ENCODE measurements around the gene NRN1. TPM values are rescaled to one million over a fixed set of nuclear protein-coding genes. Genes with fewer than 3 reads are reported as not detected.
A peak's percentile ranks its signal among the peaks of the same experiment; 100 is the strongest.

Gene NRN1
- total RNA-seq, 1 donor from 2014 or later, result 0.82 TPM

DNA sequence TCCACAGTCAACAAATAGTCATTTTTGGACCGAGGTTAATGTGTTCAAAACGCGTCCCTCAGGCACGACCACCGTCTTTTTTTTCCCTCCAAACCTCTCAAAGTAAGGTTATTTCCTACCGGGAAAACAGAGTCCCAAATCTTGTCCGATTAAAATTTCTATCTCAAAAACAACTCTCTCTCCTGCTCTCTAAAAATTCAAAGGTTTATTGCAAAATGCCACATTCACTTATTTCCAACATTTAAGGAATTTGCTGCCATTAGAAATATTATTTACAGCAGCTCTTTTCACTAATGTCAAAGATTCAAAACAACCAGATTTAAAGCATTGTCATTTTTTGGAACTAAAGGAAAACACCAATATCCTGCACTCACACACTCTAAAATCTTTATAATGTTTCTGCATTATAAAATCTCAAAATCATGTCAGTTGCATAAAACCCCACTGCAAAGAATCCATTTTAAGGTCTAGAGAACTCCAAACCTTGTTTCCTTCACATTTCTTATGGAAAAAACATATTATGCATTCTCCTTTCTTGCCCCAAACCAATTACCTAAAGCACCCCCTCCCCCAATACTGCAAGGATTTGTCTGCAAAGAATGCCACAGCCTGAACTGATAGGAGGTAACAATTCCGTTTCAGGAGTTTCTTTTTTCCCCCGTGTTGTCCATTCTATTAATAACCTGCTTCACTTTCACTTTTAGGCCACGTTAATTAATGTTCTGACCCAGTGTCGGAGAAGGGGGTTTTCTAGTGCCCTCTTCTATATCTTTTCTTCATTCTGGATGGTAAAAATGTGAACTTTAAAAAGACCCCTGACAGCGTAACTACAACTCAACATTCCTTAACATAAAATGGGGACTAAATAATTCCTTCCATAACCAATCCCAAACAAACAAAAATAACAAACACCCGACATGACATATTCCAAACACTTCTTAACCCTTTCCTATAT, 1.4 kb downstream of the NRN1 start:
- Histone ChIP-seq H3K9me3 (ENCODE audit: insufficient read depth, low read depth, low read length) (peaks cover 4% of the 10 kb centered on the region), H2AFZ (ENCODE audit: low read depth, low read length) (no peak overlapping the region), H3K79me2 (ENCODE audit: insufficient read depth, low read length) (no peaks in the 10 kb centered on the region), H3K27ac (ENCODE audit: low read depth, low read length) (no peak overlapping the region), H3K36me3 (ENCODE audit: insufficient read depth, low read length) (no peaks in the 10 kb centered on the region), H3K4me3 (ENCODE audit: insufficient read depth, low read depth, low read length) (no peak overlapping the region), H4K20me1 (ENCODE audit: insufficient read depth, low read length) (peaks cover 20% of the 10 kb centered on the region), H3K4me1 (ENCODE audit: insufficient read depth, low read length) (peaks cover 20% of the 10 kb centered on the region), H3K9ac (ENCODE audit: low read length) (no peak overlapping the region), H3K27me3 (ENCODE audit: insufficient read depth, low read length) (peaks cover 87% of the 10 kb centered on the region), H3K4me2 (ENCODE audit: low read length) (peak overlapping the region; percentile 86)
- peaks cover 3% of the 10 kb centered on the region for H3K4me1 Mint-ChIP-seq (ENCODE audit: low read depth, unreplicated experiment)
- H3K27ac Mint-ChIP-seq (ENCODE audit: unreplicated experiment), result peak overlapping the region; percentile 70
- peaks cover 56% of the 10 kb centered on the region for H3K27me3 Mint-ChIP-seq (ENCODE audit: low read depth, unreplicated experiment)
- TF ChIP-seq, protein P1, sequence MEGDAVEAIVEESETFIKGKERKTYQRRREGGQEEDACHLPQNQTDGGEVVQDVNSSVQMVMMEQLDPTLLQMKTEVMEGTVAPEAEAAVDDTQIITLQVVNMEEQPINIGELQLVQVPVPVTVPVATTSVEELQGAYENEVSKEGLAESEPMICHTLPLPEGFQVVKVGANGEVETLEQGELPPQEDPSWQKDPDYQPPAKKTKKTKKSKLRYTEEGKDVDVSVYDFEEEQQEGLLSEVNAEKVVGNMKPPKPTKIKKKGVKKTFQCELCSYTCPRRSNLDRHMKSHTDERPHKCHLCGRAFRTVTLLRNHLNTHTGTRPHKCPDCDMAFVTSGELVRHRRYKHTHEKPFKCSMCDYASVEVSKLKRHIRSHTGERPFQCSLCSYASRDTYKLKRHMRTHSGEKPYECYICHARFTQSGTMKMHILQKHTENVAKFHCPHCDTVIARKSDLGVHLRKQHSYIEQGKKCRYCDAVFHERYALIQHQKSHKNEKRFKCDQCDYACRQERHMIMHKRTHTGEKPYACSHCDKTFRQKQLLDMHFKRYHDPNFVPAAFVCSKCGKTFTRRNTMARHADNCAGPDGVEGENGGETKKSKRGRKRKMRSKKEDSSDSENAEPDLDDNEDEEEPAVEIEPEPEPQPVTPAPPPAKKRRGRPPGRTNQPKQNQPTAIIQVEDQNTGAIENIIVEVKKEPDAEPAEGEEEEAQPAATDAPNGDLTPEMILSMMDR (IDR thresholded peaks at IDR 0.05; ENCODE audit: insufficient read depth, low read depth, low read length), result no peak
- no peak for TF ChIP-seq EZH2 (IDR thresholded peaks at IDR 0.05; ENCODE audit: insufficient read depth, low read length)
- DNase-seq (ENCODE audit: low read depth) (no peak), FAIRE-seq (peak; percentile 13)
- H3K9me3 Mint-ChIP-seq (ENCODE audit: unreplicated experiment), result peaks cover 7% of the 10 kb centered on the region
- peak overlapping the region; percentile 80 for H3K4me3 Mint-ChIP-seq (ENCODE audit: unreplicated experiment)
- H3K36me3 Mint-ChIP-seq (ENCODE audit: low read depth, unreplicated experiment), result peaks cover 4% of the 10 kb centered on the region

DNA sequence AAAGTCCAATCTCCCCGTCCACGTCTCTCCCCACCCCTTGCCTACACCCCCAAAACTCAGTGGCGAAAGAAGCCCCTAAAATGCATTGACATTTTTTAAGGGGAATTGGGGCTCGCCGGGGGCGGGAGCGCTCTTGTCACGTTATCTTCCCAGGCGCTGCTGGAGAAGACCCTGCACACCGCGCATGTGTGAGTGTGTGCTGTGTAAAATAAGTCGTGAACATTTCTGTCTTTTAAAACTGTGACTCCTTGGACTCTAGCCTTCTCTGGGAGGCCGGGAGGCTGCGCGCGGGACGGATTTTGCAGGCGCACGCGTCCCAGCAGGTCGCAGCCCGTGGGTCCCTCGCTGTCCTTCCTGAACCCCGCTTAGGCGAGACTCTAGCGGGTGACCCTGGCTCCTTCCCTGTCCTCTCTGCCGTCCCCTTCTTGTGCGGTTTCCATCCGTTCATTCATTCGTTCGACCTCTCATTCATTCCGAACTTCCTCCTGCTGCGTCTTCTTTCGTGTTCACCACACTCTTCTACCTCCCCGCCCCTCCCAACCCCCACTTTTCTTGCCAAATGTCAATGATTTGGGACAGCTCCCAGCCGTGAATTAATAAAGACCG, 2.2 kb downstream of the NRN1 start:
- Mint-ChIP-seq H3K27me3 (ENCODE audit: low read depth, unreplicated experiment) (peaks cover 65% of the 10 kb centered on the region), H3K9me3 (ENCODE audit: unreplicated experiment) (peaks cover 14% of the 10 kb centered on the region), H3K4me1 (ENCODE audit: low read depth, unreplicated experiment) (peaks cover 3% of the 10 kb centered on the region), H3K27ac (ENCODE audit: unreplicated experiment) (peak overlapping the region; percentile 86), H3K36me3 (ENCODE audit: low read depth, unreplicated experiment) (peaks cover 7% of the 10 kb centered on the region), H3K4me3 (ENCODE audit: unreplicated experiment) (peak overlapping the region; percentile 80)
- Histone ChIP-seq H2AFZ (ENCODE audit: low read depth, low read length) (no peak overlapping the region), H3K27me3 (ENCODE audit: insufficient read depth, low read length) (peaks cover 91% of the 10 kb centered on the region), H3K36me3 (ENCODE audit: insufficient read depth, low read length) (no peaks in the 10 kb centered on the region), H3K79me2 (ENCODE audit: insufficient read depth, low read length) (no peaks in the 10 kb centered on the region), H4K20me1 (ENCODE audit: insufficient read depth, low read length) (peaks cover 20% of the 10 kb centered on the region), H3K4me1 (ENCODE audit: insufficient read depth, low read length) (peaks cover 20% of the 10 kb centered on the region), H3K27ac (ENCODE audit: low read depth, low read length) (no peak overlapping the region), H3K4me2 (ENCODE audit: low read length) (peak overlapping the region; percentile 41), H3K9me3 (ENCODE audit: insufficient read depth, low read depth, low read length) (peaks cover 10% of the 10 kb centered on the region), H3K4me3 (ENCODE audit: insufficient read depth, low read depth, low read length) (no peak overlapping the region), H3K9ac (ENCODE audit: low read length) (no peak overlapping the region)
- FAIRE-seq, result no peak
- no peak for TF ChIP-seq EZH2 (IDR thresholded peaks at IDR 0.05; ENCODE audit: insufficient read depth, low read length)
- no peak for DNase-seq (ENCODE audit: low read depth)

DNA sequence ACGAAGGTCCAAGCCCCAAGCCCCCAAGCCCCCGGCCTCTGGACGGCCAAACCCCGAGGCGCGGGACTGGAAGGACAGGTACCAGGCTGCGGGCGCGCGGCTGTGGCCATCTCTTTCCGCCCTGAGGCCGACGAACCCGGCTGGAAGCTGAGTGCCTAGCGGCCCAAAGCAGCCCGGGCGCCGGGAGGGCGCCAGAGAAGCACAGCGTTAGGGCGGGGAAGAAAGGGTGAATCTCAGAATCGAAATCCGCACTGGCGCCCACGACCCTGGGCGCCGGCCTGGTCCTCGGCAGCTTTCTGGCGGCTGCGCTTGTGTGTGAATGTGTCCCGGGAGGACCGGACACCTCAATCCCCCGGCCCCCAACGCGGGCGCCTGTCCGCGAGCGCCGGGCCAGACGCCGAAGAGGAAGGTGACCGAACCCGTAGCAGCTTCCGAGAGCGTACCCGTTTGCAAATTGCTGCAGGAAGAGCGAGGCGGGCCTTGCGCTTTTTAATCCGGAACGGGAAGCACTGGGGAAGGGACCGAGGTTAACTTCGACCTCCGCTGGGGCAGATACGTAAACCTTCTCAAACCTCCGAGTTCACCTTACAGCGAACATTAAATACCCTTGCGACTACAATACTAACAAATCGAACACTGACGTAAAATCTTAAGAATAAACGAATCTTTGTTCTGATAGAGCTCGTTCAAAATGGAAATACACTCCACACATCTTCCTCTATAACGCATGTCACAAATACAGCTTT, 2.9 kb downstream of the NRN1 start:
- no peak overlapping the region for H3K4me3 ChIP-seq (ENCODE audit: insufficient read depth, low read depth, low read length)
- peaks cover 20% of the 10 kb centered on the region for H4K20me1 ChIP-seq (ENCODE audit: insufficient read depth, low read length)
- peaks cover 8% of the 10 kb centered on the region for H3K36me3 Mint-ChIP-seq (ENCODE audit: low read depth, unreplicated experiment)
- H3K4me3 Mint-ChIP-seq (ENCODE audit: unreplicated experiment), result peak overlapping the region; percentile 80
- H3K27me3 ChIP-seq (ENCODE audit: insufficient read depth, low read length), result peaks cover 93% of the 10 kb centered on the region
- H3K27ac ChIP-seq (ENCODE audit: low read depth, low read length), result no peak overlapping the region
- peaks cover 25% of the 10 kb centered on the region for H3K4me1 ChIP-seq (ENCODE audit: insufficient read depth, low read length)
- H3K9me3 Mint-ChIP-seq (ENCODE audit: unreplicated experiment), result peaks cover 15% of the 10 kb centered on the region
- peak overlapping the region; percentile 3 for H2AFZ ChIP-seq (ENCODE audit: low read depth, low read length)
- DNase-seq (ENCODE audit: low read depth), result no peak
- peaks cover 69% of the 10 kb centered on the region for H3K27me3 Mint-ChIP-seq (ENCODE audit: low read depth, unreplicated experiment)
- TF ChIP-seq, protein P1 (IDR thresholded peaks at IDR 0.05; ENCODE audit: insufficient read depth, low read depth, low read length), result no peak
- TF ChIP-seq EZH2 (IDR thresholded peaks at IDR 0.05; ENCODE audit: insufficient read depth, low read length), result peak; percentile 13
- no peaks in the 10 kb centered on the region for H3K79me2 ChIP-seq (ENCODE audit: insufficient read depth, low read length)
- H3K36me3 ChIP-seq (ENCODE audit: insufficient read depth, low read length), result no peaks in the 10 kb centered on the region
- peaks cover 3% of the 10 kb centered on the region for H3K4me1 Mint-ChIP-seq (ENCODE audit: low read depth, unreplicated experiment)
- H3K9ac ChIP-seq (ENCODE audit: low read length), result no peak overlapping the region
- no peak for FAIRE-seq
- peaks cover 10% of the 10 kb centered on the region for H3K9me3 ChIP-seq (ENCODE audit: insufficient read depth, low read depth, low read length)
- H3K27ac Mint-ChIP-seq (ENCODE audit: unreplicated experiment), result peak overlapping the region; percentile 86
- peak overlapping the region; percentile 41 for H3K4me2 ChIP-seq (ENCODE audit: low read length)
